GM12878 (cell line): Measurements from ENCODE around the gene HOXD9. TPM values are rescaled to one million over a fixed set of nuclear protein-coding genes. Genes with fewer than 3 reads are reported as not detected.

Experiments
- EED ChIP-seq: sonication (generic); IDR thresholded peaks from 2 replicates; pipeline ENCODE4 v1.6.1; 2016; ENCODE audit warnings: antibody characterized with exemption, low read depth
- ETV6 ChIP-seq, 2 experiments: fragments of 450-650 bp in 1 of 2; IDR thresholded peaks in 1 of 2; conservative IDR thresholded peaks in 1 of 2; 2 replicates each; pipeline ENCODE4 v1.6.1; 2014; ENCODE audit warnings: antibody characterized with exemption in 1 of 2, borderline replicate concordance in 1 of 2, low read depth in 1 of 2, mild to moderate bottlenecking in 1 of 2, moderate library complexity in 1 of 2
- FOXK2 ChIP-seq: fragments of 450-650 bp; IDR thresholded peaks from 2 replicates; pipeline ENCODE4 v1.6.1; 2017; ENCODE audit warnings: mild to moderate bottlenecking, moderate library complexity
- HDAC2 ChIP-seq: fragments of 200-600 bp; sonication (generic); IDR thresholded peaks from 2 replicates; pipeline ENCODE4 v1.6.1; 2017
- MEF2A ChIP-seq: IDR thresholded peaks from 2 replicates; pipeline ENCODE4 v1.6.1; 2011; ENCODE audit warnings: low read depth, mild to moderate bottlenecking, low read length, moderate library complexity; ENCODE audit not compliant: insufficient read depth
- MYB ChIP-seq: fragments of 150-350 bp; IDR thresholded peaks from 2 replicates; pipeline ENCODE4 v1.6.1; 2014; ENCODE audit warnings: mild to moderate bottlenecking, low read depth, low read length, borderline replicate concordance
- NFYA ChIP-seq: IDR thresholded peaks from 2 replicates; pipeline ENCODE4 v1.6.1; 2011; ENCODE audit warnings: low read depth, mild to moderate bottlenecking, low read length, improper control_type of control experiment, borderline replicate concordance
- NR2C1 ChIP-seq: fragments of 450-650 bp; IDR thresholded peaks from 2 replicates; pipeline ENCODE4 v1.6.1; 2017; ENCODE audit warnings: antibody characterized with exemption, mild to moderate bottlenecking, moderate library complexity
- RAD21 ChIP-seq: IDR thresholded peaks from 2 replicates; pipeline ENCODE4 v1.6.1; 2011; ENCODE audit warnings: mild to moderate bottlenecking, low read depth, low read length, moderate library complexity; ENCODE audit not compliant: insufficient read depth
- SPI1 ChIP-seq: IDR thresholded peaks from 2 replicates; pipeline ENCODE4 v1.6.1; 2011; ENCODE audit warnings: low read depth, mild to moderate bottlenecking, low read length, moderate library complexity, borderline replicate concordance; ENCODE audit not compliant: insufficient read depth
- SRF ChIP-seq, 2 experiments: IDR thresholded peaks; 2 replicates each; pipeline ENCODE4 v1.6.1; 2011; ENCODE audit warnings: low read depth in 2 of 2, low read length in 2 of 2, mild to moderate bottlenecking in 1 of 2, moderate library complexity in 1 of 2
- STAT1 ChIP-seq: fragments of 450-650 bp; conservative IDR thresholded peaks from 2 replicates; pipeline ENCODE4 v1.6.1; 2014; ENCODE audit warnings: antibody characterized with exemption, mild to moderate bottlenecking
- ZNF207 ChIP-seq: fragments of 450-650 bp; IDR thresholded peaks from 2 replicates; pipeline ENCODE4 v1.6.1; 2014; ENCODE audit warnings: antibody characterized with exemption, mild to moderate bottlenecking, borderline replicate concordance
- ZNF622 ChIP-seq: fragments of 450-650 bp; IDR thresholded peaks from 2 replicates; pipeline ENCODE4 v1.6.1; 2017; ENCODE audit warnings: mild to moderate bottlenecking, inconsistent platforms
- polyA plus RNA-seq, 11 experiments: library from polyadenylated mRNA; depleted of rRNA in 4 of 11; unstranded in 6 of 11; stranded (reverse) in 5 of 11; fragments of >200 nt; fragmentation: Nextera tagmentation in 4 of 11; fragmentation: Illumina TruSeq in 1 of 11; extraction: Ambion mirVana in 4 of 11; extraction: Trizol in 1 of 11; gene quantifications; 1 replicate in 1 of 11; 2 replicates in 10 of 11; pipeline versions ENCODE4 v1.2.1 to v1.2.3, GENCODE V29; 2011 to 2016; ENCODE audit warnings: inconsistent platforms in 2 of 11, missing spikeins in 2 of 11, low read depth in 1 of 11
- total RNA-seq, 4 experiments: library from RNA; depleted of rRNA in 3 of 4; stranded (reverse); fragments of >200 nt in 3 of 4; fragmentation: Illumina TruSeq in 1 of 4; extraction: Trizol in 1 of 4; gene quantifications; 2 replicates each; pipeline versions ENCODE4 v1.2.1 to v1.2.3, GENCODE V29; 2013 to 2021
- TF ChIP-seq, protein P1 (sequence below): fragments of 450-650 bp; IDR thresholded peaks from 2 replicates; pipeline ENCODE4 v1.6.1; 2017; ENCODE audit warnings: mild to moderate bottlenecking, moderate library complexity
- TF ChIP-seq, protein P2 (sequence below): IDR thresholded peaks from 2 replicates; pipeline ENCODE4 v1.6.1; 2012; ENCODE audit warnings: low read length, inconsistent platforms
- TF ChIP-seq, protein P3 (sequence below): fragments of 450-650 bp; IDR thresholded peaks from 2 replicates; pipeline ENCODE4 v1.6.1; 2017; ENCODE audit warnings: mild to moderate bottlenecking
- TF ChIP-seq, protein P4 (sequence below): fragments of 450-650 bp; IDR thresholded peaks from 2 replicates; pipeline ENCODE4 v1.6.1; 2017; ENCODE audit warnings: low read depth, mild to moderate bottlenecking, moderate library complexity

Gene HOXD9
- total and polyA plus RNA-seq, 10 of the 15 experiments (the other 5 are each of a cell fraction or from before 2014, with no cell fraction given), result not detected

DNA sequence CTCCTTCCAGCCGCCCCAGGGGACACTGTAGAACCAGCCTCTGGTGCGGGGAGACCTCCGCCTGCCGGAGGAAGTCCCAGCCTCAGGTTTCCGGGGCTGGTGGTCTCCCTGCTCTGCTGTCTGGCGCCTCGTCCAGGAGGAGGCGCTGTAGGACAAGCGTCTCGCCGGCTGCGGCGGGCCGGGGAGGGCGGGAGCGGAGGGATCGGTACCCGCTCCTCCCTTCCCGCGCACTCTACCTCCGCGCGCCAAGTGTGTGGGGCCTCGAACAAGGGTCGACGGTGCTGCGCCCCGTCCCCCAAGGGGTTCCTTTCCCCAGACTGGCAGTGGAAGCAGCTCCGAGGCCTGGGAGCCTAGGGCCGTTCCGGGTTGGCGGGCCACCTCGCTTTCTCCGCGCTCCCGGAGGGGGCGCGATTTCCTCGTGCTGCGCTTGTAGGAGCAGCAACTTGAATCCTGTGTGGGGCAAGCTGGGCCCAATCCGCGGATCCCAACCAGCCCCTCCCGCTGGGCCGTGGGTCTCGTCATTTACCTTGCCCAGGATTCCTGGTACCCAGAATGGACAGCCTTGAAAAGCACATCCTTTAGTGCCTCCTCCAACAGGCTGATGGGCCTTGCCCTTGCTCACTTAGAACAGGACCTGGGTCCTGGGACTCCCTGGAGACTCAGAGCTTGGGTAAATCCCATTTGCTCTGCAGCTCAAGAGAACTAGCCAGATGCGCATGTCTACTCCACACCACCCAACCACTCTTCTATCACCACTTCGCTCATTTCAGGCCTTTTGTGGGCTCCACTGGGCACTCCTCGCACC lies 18.2 kb downstream of the HOXD9 start (continued):
- TF ChIP-seq, protein P1, sequence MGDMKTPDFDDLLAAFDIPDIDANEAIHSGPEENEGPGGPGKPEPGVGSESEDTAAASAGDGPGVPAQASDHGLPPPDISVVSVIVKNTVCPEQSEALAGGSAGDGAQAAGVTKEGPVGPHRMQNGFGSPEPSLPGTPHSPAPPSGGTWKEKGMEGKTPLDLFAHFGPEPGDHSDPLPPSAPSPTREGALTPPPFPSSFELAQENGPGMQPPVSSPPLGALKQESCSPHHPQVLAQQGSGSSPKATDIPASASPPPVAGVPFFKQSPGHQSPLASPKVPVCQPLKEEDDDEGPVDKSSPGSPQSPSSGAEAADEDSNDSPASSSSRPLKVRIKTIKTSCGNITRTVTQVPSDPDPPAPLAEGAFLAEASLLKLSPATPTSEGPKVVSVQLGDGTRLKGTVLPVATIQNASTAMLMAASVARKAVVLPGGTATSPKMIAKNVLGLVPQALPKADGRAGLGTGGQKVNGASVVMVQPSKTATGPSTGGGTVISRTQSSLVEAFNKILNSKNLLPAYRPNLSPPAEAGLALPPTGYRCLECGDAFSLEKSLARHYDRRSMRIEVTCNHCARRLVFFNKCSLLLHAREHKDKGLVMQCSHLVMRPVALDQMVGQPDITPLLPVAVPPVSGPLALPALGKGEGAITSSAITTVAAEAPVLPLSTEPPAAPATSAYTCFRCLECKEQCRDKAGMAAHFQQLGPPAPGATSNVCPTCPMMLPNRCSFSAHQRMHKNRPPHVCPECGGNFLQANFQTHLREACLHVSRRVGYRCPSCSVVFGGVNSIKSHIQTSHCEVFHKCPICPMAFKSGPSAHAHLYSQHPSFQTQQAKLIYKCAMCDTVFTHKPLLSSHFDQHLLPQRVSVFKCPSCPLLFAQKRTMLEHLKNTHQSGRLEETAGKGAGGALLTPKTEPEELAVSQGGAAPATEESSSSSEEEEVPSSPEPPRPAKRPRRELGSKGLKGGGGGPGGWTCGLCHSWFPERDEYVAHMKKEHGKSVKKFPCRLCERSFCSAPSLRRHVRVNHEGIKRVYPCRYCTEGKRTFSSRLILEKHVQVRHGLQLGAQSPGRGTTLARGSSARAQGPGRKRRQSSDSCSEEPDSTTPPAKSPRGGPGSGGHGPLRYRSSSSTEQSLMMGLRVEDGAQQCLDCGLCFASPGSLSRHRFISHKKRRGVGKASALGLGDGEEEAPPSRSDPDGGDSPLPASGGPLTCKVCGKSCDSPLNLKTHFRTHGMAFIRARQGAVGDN, result 0 out of 2 replicates have a peak, but pooled peaks have one; percentile 25
- TF ChIP-seq EED (0 out of 2 replicates have a peak, but pooled peaks have one; percentile 22), ZNF207 (no peak), FOXK2 (no peak), MYB (no peak), ZNF622 (no peak), NR2C1 (no peak), HDAC2 (no peak), STAT1 (0 out of 2 replicates have a peak, but pooled peaks have one; percentile 51), RAD21 (peak; percentile 95), ETV6 (conservative IDR thresholded peaks at IDR 0.05 in 1 of 2, IDR thresholded peaks at IDR 0.05 in 1 of 2; ENCODE audit: borderline replicate concordance in 1 of 2, low read depth in 1 of 2) (no peak), SPI1 (no peak), NFYA (no peak), MEF2A (no peak), SRF (IDR thresholded peaks at IDR 0.05; ENCODE audit: low read depth in 2 of 2, low read length in 2 of 2) (no peak)
- TF ChIP-seq, protein P2, sequence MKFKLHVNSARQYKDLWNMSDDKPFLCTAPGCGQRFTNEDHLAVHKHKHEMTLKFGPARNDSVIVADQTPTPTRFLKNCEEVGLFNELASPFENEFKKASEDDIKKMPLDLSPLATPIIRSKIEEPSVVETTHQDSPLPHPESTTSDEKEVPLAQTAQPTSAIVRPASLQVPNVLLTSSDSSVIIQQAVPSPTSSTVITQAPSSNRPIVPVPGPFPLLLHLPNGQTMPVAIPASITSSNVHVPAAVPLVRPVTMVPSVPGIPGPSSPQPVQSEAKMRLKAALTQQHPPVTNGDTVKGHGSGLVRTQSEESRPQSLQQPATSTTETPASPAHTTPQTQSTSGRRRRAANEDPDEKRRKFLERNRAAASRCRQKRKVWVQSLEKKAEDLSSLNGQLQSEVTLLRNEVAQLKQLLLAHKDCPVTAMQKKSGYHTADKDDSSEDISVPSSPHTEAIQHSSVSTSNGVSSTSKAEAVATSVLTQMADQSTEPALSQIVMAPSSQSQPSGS, result no peak
- TF ChIP-seq, protein P3, sequence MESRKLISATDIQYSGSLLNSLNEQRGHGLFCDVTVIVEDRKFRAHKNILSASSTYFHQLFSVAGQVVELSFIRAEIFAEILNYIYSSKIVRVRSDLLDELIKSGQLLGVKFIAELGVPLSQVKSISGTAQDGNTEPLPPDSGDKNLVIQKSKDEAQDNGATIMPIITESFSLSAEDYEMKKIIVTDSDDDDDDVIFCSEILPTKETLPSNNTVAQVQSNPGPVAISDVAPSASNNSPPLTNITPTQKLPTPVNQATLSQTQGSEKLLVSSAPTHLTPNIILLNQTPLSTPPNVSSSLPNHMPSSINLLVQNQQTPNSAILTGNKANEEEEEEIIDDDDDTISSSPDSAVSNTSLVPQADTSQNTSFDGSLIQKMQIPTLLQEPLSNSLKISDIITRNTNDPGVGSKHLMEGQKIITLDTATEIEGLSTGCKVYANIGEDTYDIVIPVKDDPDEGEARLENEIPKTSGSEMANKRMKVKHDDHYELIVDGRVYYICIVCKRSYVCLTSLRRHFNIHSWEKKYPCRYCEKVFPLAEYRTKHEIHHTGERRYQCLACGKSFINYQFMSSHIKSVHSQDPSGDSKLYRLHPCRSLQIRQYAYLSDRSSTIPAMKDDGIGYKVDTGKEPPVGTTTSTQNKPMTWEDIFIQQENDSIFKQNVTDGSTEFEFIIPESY, result no peak
- TF ChIP-seq, protein P4, sequence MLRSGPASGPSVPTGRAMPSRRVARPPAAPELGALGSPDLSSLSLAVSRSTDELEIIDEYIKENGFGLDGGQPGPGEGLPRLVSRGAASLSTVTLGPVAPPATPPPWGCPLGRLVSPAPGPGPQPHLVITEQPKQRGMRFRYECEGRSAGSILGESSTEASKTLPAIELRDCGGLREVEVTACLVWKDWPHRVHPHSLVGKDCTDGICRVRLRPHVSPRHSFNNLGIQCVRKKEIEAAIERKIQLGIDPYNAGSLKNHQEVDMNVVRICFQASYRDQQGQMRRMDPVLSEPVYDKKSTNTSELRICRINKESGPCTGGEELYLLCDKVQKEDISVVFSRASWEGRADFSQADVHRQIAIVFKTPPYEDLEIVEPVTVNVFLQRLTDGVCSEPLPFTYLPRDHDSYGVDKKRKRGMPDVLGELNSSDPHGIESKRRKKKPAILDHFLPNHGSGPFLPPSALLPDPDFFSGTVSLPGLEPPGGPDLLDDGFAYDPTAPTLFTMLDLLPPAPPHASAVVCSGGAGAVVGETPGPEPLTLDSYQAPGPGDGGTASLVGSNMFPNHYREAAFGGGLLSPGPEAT, result no peak
